Activated CD8-positive, alpha-beta memory T cell treated with anti-CD3 and anti-CD28 coated beads, Interleukin-2, amount 50 U/mL, for 1 hour (primary cell): ENCODE data around the gene RNF5.

Experiments used
- DNase-seq: peaks from one replicate; pipeline ENCODE4 v3.0.0-alpha.2; 2020; ENCODE audit errors: extremely low read depth

Gene RNF5

GRCh38 chr6:32151863-32152768, 26.1 kb upstream of the RNF5 start, which contains the start of gene PRRT1:
Gene PRRT1, minus strand, starts transcription at chr6:32151939. Its CDS starts 112 bp downstream, at chr6:32151827.
- no peak for DNase-seq

- no peak for DNase-seq
Observed at GRCh38 chr6:32152769-32153563, 25.2 kb upstream of the RNF5 start.

GRCh38 chr6:32153564-32154513, 24.4 kb upstream of the RNF5 start, which contains the start of gene PPT2:
Gene PPT2, plus strand, starts transcription at chr6:32154141. Its CDS starts 454 bp downstream, at chr6:32154595.
- DNase-seq = peak; percentile 62

- no peak for DNase-seq
Observed at GRCh38 chr6:32154514-32155161, 23.6 kb upstream of the RNF5 start.

- no peak for DNase-seq
Observed at GRCh38 chr6:32156891-32157290, 21.3 kb upstream of the RNF5 start.

- no peak for DNase-seq
Observed at GRCh38 chr6:32158052-32158451, 20.2 kb upstream of the RNF5 start.

GRCh38 chr6:32163559-32164258, 14.5 kb upstream of the RNF5 start:
- DNase-seq = no peak

GRCh38 chr6:32164295-32164694, 13.9 kb upstream of the RNF5 start, which contains the start of gene EGFL8:
Gene EGFL8, plus strand, starts transcription at chr6:32164595. Its CDS starts 1,571 bp downstream, at chr6:32166166.
- no peak for DNase-seq

GRCh38 chr6:32166411-32167061, 11.7 kb upstream of the RNF5 start:
- no peak for DNase-seq

GRCh38 chr6:32167154-32167760, 10.9 kb upstream of the RNF5 start:
- no peak for DNase-seq

GRCh38 chr6:32167761-32168262, 10.4 kb upstream of the RNF5 start:
- no peak for DNase-seq

- no peak for DNase-seq
Observed at GRCh38 chr6:32168350-32168749, 9.9 kb upstream of the RNF5 start.

- no peak for DNase-seq
Observed at GRCh38 chr6:32168807-32169591, 9.2 kb upstream of the RNF5 start.

GRCh38 chr6:32170294-32170693, 7.9 kb upstream of the RNF5 start:
- DNase-seq = no peak

- no peak for DNase-seq
Observed at GRCh38 chr6:32171234-32171633, 7.0 kb upstream of the RNF5 start.

- DNase-seq = no peak
Observed at GRCh38 chr6:32173051-32173727, 5.0 kb upstream of the RNF5 start.

GRCh38 chr6:32174416-32174815, 3.8 kb upstream of the RNF5 start:
- DNase-seq = no peak

GRCh38 chr6:32175322-32175710, 2.9 kb upstream of the RNF5 start:
- DNase-seq = no peak
